HG03025 (cell line): Measurements from ENCODE around the gene RFPL4A.
"Not testable (repeated sequence)": the region's sequence is repeated elsewhere in the genome, so short reads cannot be mapped to it uniquely, and the experiment has no call there.

Experiments
- ATAC-seq: cut with Tn5 transposase; IDR thresholded peaks from one replicate; pipeline ENCODE4 v1.9.1; 2021; ENCODE audit warnings: mild to moderate bottlenecking, moderate library complexity; ENCODE audit not compliant: unreplicated experiment, low FRiP score

Gene RFPL4A

DNA sequence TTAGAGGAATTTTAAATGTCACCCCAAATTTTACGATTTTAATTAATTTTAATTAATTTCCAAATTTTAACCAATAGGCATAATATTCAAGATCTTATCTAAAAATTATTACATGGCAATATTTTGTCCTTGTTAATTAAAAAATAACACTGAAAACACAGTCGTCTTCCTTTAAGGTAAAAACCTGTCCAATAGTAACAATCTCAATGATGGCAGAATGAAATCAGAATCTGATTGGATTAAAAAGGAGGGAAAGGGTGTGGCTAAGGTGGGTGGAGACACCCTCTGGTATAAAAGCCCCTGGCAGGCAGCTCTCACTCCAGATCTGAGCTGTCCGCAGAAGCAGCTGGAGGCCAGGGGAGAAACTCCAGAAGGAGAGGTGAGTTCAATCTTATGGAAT, at the start of gene RFPL4A:
Gene RFPL4A, plus strand, starts transcription at position 301 of the 400 bp plus-strand sequence. CDS start 2,704 bp downstream, outside the sequence.
- not testable (repeated sequence) for ATAC-seq

DNA sequence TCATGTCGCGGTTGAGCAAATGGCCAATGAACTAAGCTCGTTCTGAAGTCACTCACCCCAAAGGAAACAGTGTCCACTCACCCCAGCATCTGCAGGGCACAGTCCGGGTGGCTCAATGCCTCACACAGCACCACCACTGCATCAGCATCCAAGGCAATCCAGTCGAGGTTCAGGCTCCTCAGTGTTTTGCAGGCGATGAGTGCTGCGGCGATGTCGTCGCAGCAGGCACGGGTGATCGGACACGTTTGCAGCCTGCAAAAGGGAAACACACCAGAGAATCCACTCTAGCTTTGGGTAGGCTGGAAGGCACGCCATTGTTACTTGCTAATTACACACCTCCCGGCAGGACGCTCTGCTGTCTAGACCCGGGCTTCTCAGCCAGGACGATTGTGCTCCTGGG, 47.2 kb upstream of the RFPL4A start:
- no peak for ATAC-seq

DNA sequence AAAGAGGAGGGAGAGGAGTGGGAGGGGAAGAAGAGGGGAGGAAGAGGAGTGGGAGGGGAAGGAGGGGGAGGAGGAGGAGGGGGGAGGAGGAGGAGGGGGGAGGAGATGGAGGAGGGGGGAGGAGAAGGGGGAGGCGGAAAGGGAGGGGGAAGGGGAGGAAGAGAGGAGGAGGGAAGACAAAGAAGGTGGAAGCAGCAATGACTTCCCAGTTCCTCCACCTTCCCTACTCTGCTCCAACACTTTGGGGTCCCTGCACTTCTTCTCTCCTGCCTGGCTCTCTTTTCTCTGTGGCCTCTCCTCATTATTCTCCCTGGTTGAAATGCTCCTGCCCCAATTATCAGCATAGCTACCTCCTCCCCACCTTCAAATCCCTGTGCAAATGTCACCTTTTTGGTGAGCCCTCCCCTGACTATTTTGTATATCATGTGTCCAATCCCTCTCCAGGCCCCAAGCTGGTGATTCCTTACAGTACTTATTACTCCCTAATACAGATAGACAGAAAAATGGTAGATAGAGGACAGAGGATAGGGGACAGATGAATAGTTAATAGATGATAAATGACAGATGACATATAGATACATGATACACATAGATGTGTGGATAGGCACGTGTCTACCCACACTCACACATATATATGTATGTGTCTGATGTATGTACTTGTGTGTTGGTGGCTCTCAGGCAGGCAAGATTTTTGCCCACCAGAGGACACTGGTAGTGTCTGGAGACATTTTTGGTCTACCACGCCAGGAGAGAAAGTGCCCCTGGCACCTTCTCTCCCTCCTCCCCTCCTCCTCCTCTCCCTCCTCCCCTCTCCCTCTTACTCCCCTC, 45.9 kb upstream of the RFPL4A start:
- no peak for ATAC-seq

DNA sequence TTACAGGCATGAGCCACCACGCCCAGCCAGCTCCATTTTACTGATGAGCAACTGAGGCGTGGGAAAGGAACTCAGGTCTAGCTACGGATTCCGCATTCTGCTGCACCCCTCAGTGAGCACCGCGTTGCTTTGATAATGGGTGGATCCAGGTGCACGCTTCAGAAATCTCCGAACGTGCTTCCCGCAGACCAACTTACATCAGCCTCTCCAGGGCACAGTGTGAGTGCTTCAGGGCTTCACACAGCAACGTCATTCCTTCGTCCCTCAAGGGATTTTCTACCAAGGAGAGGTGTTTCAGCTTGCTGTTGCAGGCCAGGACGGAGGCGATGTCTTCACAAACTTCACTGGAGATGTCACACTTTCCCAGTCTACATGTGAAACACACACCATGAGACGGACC, 42.4 kb upstream of the RFPL4A start:
- no peak for ATAC-seq

DNA sequence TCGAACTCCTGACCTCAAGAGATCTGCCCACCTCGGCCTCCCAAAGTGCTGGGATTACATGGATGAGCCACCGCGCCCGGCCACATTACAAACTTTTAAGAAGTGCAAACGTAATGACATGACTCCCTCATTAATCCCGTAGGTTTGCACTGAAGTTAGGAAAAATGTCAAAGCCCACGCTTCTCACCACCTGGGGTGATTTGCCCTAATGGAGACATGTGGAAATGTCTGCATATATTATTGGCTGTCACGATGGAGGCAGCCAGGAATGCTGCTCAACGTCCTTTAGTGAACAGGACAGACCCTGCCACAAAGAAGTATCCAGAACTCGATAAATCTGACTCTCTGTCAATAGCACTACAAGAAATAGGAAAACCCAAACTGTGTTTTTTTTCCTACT, 41.6 kb upstream of the RFPL4A start:
- ATAC-seq, result no peak

DNA sequence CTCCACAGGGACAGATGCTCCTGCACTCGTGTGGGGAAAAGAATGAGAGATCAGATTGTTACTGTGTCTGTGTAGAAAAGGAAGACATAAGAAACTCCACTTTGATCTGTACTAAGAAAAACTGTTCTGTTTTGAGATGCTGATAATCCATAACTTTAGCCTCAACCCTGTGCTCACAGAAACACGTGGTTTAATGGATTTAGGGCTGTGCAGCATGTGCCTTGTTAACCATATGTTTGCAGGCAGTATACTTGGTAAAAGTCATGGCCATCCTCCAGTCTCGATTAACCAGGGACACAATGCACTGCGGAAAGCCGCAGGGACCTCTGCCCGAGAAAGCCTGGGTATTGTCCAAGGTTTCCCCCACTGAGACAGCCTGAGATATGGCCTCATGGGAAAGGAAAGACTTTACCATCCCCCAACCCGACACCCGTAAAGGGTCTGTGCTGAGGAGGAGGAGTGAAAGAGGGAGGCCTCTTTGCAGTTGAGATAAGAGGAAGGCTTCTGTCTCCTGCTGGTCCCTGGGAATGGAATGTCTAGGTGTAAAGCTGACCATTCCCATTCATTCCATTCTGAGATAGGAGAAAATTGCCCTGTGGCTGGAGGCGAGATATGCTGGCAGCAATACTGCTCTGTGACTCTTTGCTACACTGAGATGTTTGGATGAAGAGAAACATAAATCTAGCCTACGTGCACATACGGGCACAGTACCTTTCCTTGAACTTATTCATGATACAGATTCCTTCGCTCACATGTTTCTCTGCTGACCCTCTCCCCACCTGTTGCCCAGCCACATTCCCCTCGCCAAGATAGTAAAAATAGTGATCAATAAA, 40.8 kb upstream of the RFPL4A start:
- not testable (repeated sequence) for ATAC-seq

DNA sequence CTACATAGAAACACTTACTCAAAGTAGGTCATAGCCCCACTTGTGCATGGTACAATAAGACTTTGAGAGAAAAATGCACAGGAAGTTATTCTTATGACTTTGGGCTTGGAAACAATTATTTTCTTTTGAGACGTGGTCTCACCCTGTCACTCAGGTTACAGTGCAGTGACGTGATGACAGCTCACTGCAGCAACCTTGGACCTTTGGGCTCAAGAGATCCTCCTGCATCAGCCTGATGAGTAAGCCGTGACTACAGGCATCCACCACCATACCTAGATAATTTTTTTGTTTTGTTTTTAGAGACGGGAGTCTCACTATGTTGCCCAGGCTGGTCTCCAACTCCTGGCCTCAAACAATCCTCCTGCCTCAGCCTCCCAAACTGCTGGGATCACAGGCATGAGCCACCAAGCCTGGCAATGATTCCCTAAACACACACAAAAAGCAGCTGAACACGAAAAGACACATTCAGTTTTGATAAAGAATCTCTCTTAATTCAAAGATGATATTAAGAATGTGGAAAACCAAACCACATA, 38.6 kb upstream of the RFPL4A start:
- no peak for ATAC-seq

DNA sequence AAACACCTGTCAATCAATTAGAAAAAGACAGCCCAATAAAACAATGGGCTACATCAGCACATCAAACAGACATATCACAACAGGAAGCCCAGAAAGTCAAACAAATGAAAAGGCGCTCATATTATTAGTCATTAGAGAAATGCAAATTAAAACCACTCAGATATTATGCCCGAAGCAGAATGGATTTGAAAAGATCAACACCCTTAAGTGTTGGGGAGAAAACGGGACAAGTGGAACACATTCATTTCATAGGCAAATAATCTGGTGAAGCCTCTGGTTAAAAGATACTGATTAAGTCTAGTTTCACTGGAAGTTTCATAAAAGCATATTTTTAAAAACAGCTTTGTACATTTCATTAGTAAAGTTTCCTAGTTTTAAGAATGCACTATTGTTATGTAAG, 38.1 kb upstream of the RFPL4A start:
- ATAC-seq, result no peak

DNA sequence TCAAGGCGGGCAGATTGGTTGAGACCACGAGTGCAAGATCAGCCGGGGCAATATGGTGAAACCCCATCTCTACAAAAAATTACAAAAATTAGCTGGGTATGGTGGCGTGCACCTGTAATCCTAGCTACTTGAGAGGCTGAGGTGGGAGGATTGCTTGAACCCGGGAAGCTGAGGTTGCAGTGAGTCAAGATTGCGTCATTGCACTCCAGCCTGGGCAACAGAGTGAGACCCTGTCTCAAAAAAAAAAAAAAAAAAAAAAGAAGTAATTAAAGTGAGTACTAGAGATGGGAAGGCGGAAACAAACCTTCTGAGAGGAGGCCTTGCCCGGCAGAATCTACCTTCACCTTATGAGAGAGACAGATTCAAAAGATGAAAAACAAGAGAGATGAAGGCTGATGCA, 35.4 kb upstream of the RFPL4A start:
- ATAC-seq, result no peak

DNA sequence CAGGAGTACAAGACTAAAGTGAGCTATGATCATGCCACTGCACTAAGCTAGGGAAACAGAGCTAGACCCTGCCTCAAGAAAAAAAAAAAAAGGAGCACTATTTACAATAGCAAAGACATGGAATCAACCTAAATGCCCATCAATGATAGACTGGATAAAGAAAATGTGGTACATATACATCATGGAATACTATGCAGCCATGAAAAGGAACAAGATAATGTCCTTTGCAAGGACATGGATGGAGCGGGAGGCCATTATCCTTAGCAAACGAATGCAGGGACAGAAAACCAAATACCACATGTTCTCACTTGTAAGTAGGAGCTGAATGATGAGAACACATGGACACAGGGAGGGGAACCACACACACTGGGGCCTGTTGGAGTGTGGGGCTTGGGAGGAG, 28.5 kb upstream of the RFPL4A start:
- ATAC-seq, result not testable (repeated sequence)

DNA sequence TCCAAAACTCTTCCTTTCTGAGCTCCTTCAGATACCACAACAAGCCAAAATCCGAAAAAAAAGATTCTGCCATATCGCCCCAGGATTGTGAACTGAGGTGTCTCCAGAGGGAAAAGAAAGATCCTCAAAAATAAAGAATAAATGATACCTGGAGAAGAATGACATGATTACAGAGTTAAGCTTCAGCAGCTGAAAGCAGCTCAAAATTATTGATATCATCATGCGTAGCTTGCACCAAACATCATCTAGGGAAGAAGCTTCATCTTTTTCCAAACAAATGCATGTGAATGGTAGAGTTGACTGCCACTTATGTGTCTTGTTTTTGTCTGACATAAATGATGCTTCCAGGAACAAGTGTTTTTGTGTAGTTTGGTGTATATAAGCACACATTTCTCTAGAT, 20.6 kb upstream of the RFPL4A start, which contains the start of gene NLRP9:
Gene NLRP9, minus strand, starts transcription at position 101 of the 400 bp plus-strand sequence. Its CDS starts 28 bp downstream, at position 73.
- no peak for ATAC-seq

DNA sequence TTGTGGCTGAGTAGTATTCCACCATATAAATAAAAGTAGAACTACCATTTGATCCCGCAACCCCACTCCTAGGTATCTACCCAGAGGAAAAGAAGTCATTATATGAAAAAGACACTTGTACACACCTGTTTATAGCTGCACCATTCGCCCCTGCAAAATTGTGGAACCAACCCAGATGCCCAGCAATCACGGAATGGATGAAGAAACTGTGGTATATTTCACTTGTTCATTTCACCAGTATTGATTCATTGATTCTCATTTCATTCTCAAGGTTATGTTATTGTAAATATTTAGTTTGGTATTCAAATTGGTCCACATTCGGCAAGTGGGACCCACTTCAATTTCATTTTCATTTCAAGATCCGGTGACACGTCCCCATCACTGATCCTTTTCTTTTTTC, 8.2 kb upstream of the RFPL4A start:
- ATAC-seq, result no peak

DNA sequence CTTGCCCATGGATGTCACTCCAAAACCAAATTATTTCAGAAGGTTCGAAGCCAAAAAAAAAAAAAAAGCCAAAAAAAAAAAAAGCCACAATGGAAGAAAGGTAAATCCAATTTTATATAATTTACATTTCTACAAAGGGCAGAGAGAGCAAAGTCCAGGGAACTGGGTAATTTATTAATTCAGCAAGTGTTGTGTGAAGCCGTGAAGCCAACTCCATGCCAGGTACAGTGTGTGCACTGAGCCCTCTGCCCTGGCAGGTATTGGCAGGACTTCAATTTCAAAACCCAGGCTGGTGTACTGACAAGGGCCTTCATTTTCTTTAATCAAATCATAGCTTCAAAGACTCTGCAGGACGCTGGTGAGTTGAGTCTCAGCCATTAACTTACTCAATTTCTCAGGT, 5.5 kb upstream of the RFPL4A start:
- ATAC-seq, result no peak

DNA sequence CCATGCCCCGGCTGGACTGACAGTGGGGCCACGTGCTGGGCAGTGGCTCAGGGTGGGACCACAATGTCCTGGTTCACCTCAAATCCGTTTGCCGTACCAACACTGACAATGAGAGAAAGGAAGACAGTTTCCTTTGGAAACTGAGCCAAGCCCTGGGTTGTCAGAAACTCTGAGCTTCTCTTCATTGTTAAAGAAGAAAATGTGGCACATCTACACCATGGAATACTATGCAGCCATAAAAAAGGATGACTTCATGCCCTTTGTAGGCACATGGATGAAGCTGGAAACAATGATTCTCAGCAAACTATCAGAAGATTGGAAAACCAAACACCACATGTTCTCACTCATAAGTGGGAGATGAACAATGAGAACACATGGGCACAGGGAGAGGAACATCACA, 2.1 kb upstream of the RFPL4A start:
- not testable (repeated sequence) for ATAC-seq

DNA sequence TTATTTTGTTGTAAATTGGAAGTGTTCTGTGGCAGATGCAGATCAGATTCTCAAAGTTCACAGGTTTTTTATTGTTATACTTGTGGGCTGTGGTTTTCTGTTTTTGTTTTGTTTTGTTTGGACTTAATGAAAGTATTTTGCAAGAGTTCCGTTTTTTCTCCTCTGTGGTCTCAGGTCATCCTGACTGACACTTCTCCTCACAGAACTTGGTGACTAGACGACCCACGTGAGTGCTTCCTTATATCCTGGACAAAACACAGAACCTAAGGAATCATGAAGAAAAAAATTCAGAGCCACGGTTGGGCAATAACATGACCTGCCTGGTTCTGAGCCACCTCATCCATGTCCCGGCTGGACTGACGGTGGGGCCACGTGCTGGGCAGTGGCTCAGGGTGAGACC, 7.6 kb downstream of the RFPL4A start:
- no peak for ATAC-seq

DNA sequence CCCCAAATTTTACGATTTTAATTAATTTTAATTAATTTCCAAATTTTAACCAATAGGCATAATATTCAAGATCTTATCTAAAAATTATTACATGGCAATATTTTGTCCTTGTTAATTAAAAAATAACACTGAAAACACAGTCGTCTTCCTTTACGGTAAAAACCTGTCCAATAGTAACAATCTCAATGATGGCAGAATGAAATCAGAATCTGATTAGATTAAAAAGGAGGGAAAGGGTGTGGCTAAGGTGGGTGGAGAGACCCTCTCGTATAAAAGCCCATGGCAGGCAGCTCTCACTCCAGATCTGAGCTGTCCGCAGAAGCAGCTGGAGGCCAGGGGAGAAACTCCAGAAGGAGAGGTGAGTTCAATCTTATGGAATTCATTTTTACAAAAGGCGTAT, 9.9 kb downstream of the RFPL4A start, which contains the start of gene RFPL4AL1:
Gene RFPL4AL1, plus strand, starts transcription at position 301 of the 400 bp plus-strand sequence. CDS start 2,687 bp downstream, outside the sequence.
- ATAC-seq, result not testable (repeated sequence)

DNA sequence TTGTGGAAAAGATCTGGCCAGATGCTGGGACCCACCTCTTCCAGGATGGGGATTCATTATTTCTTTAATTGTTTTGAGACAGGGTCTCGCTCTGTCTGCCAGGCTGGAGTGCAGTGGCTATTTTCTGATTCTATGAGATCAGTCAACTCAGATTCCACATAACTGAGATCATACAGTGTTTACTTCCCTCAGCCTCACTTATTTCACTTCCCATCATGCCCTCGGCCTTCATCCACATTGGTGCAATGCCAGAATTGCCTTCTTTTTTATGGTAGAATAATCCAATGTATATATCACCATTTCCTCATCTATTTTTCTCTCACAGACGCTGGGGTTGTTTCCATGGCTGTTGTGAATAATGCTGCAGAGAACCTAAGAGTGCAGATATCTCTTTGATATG, 10.7 kb downstream of the RFPL4A start:
- ATAC-seq, result not testable (repeated sequence)

DNA sequence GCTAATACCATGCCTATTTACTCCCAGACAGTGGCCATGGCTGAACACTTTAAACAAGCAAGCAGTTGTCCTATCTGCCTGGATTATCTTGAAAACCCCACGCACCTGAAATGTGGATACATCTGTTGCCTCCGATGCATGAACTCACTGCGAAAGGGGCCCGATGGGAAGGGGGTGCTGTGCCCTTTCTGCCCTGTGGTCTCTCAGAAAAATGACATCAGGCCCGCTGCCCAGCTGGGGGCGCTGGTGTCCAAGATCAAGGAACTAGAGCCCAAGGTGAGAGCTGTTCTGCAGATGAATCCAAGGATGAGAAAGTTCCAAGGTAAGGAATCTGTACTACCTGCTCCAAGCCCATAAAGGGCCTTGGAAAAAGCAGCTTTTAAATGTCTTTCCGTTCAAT, 18.6 kb downstream of the RFPL4A start:
- no peak for ATAC-seq

DNA sequence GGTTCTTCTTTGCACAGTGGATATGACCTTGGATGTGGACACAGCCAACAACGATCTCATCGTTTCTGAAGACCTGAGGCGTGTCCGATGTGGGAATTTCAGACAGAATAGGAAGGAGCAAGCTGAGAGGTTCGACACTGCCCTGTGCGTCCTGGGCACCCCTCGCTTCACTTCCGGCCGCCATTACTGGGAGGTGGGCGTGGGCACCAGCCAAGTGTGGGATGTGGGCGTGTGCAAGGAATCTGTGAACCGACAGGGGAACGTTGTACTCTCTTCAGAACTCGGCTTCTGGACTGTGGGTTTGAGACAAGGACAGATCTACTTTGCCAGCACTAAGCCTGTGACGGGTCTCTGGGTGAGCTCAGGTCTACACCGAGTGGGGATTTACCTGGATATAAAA, 19.4 kb downstream of the RFPL4A start:
- no peak for ATAC-seq

DNA sequence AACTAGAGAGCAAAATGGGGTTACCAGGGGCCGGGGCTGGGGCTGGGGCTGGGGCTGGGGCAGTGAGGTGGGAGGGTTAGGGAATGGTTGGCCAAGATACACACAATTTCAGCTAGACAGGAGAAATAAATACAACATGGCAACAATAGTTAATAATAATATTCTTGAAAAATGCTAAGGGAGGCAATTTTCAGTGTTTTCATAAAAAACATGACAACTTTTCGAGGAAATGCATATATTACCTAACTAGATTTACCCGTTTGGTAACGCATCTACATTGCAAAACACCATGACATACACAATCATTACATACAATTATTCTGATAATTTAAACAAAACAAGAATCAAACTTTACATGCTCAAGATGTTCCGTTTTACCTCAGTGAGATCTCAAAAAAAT, 22.2 kb downstream of the RFPL4A start:
- ATAC-seq, result no peak

DNA sequence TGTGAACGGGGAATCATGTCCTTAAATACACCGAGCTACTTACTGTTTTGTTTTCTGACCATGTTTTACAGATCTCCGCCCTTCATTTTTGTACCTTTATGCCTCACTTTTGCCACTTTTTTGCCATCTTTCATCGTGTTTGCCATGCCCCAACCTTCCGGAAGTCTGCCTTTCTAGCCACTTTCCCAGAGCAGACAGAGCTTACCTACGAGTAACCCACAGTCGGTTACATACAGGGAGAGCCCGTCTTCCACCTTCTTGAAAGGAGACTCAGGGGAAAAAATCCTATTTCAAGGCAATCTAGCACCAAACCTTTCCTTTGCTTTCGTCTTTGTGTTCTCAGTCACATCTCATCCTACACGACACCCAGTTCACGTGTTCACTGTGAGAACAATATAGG, 36.1 kb downstream of the RFPL4A start:
- no peak for ATAC-seq
